SK-N-SH treated with all-trans-retinoic acid at 6 μM for 48 hours (cell line): ENCODE data around the gene IGFL2.

Experiments
- ATAC-seq: fragments of 200-7000 bp; cut with Tn5 transposase; 3 replicates; pipeline ENCODE4 v1.9.1; 2020; ENCODE audit warnings: mild to moderate bottlenecking, moderate library complexity
- ARNTL ChIP-seq: fragments of 450-650 bp; formaldehyde crosslinking; IDR thresholded peaks from 2 replicates; pipeline ENCODE4 v1.5.0; 2020; ENCODE audit warnings: low read depth, mild to moderate bottlenecking, moderate library complexity, borderline replicate concordance
- CSDC2 ChIP-seq: fragments of 250-450 bp; sonication (Bioruptor Pico); IDR thresholded peaks from 2 replicates; pipeline ENCODE4 v1.5.0; 2020; ENCODE audit warnings: mild to moderate bottlenecking, moderate library complexity
- ESRRG ChIP-seq: fragments of 250-450 bp; sonication (Bioruptor Pico); IDR thresholded peaks from 2 replicates; pipeline ENCODE4 v1.6.1; 2021; ENCODE audit warnings: mild to moderate bottlenecking
- GLIS3 ChIP-seq: fragments of 250-450 bp; sonication (Bioruptor Pico); IDR thresholded peaks from 2 replicates; pipeline ENCODE4 v1.5.0; 2020; ENCODE audit warnings: mild to moderate bottlenecking, moderate library complexity
- ISL1 ChIP-seq: fragments of 250-450 bp; sonication (Bioruptor Pico); IDR thresholded peaks from 2 replicates; pipeline ENCODE4 v2.1.2; 2022; ENCODE audit warnings: mild to moderate bottlenecking, moderate library complexity
- OSR1 ChIP-seq: fragments of 250-450 bp; sonication (Bioruptor Pico); IDR thresholded peaks from 2 replicates; pipeline ENCODE4 v1.8.0; 2022; ENCODE audit warnings: moderate library complexity, mild to moderate bottlenecking, inconsistent platforms
- POU6F1 ChIP-seq: fragments of 250-450 bp; sonication (Bioruptor Pico); IDR thresholded peaks from 2 replicates; pipeline ENCODE4 v1.8.0; 2021; ENCODE audit warnings: low read depth, mild to moderate bottlenecking, moderate library complexity, borderline replicate concordance
- PPARA ChIP-seq: fragments of 250-450 bp; sonication (Bioruptor Pico); IDR thresholded peaks from 2 replicates; pipeline ENCODE4 v1.5.0; 2020; ENCODE audit warnings: mild to moderate bottlenecking, borderline replicate concordance
- RARB ChIP-seq: fragments of 250-450 bp; sonication (Bioruptor Pico); IDR thresholded peaks from 2 replicates; pipeline ENCODE4 v1.8.0; 2021; ENCODE audit warnings: mild to moderate bottlenecking, moderate library complexity
- TOX ChIP-seq: fragments of 250-450 bp; sonication (Bioruptor Pico); IDR thresholded peaks from 2 replicates; pipeline ENCODE4 v1.8.0; 2021; ENCODE audit warnings: mild to moderate bottlenecking, moderate library complexity, borderline replicate concordance
- ZC3H10 ChIP-seq: fragments of 250-450 bp; sonication (Bioruptor Pico); IDR thresholded peaks from 2 replicates; pipeline ENCODE4 v1.5.1; 2021; ENCODE audit warnings: mild to moderate bottlenecking, moderate library complexity
- ZFP3 ChIP-seq: fragments of 250-450 bp; sonication (Bioruptor Pico); IDR thresholded peaks from 2 replicates; pipeline ENCODE4 v1.5.0; 2020; ENCODE audit warnings: mild to moderate bottlenecking, moderate library complexity
- ZFP30 ChIP-seq: fragments of 450-650 bp; formaldehyde crosslinking; IDR thresholded peaks from 2 replicates; pipeline ENCODE4 v1.5.0; 2022; ENCODE audit warnings: mild to moderate bottlenecking, moderate library complexity
- ZNF565 ChIP-seq: fragments of 450-650 bp; formaldehyde crosslinking; conservative IDR thresholded peaks from 2 replicates; pipeline ENCODE4 v1.5.0; 2020; ENCODE audit warnings: low read depth, mild to moderate bottlenecking, moderate library complexity
- ZNF70 ChIP-seq: fragments of 450-650 bp; formaldehyde crosslinking; IDR thresholded peaks from 2 replicates; pipeline ENCODE4 v1.5.0; 2020; ENCODE audit warnings: mild to moderate bottlenecking, moderate library complexity
- ZNF8 ChIP-seq: fragments of 450-650 bp; formaldehyde crosslinking; IDR thresholded peaks from 2 replicates; pipeline ENCODE4 v1.5.0; 2020; ENCODE audit warnings: mild to moderate bottlenecking, moderate library complexity
- TF ChIP-seq, protein P1 (sequence below): fragments of 250-450 bp; sonication (Bioruptor Pico); IDR thresholded peaks from 2 replicates; pipeline ENCODE4 v1.5.0; 2020; ENCODE audit warnings: mild to moderate bottlenecking, moderate library complexity
- TF ChIP-seq, protein P2 (sequence below): fragments of 250-450 bp; sonication (Bioruptor Pico); IDR thresholded peaks from 2 replicates; pipeline ENCODE4 v1.8.0; 2020; ENCODE audit warnings: mild to moderate bottlenecking, moderate library complexity, borderline replicate concordance

The IGFL2 gene

DNA sequence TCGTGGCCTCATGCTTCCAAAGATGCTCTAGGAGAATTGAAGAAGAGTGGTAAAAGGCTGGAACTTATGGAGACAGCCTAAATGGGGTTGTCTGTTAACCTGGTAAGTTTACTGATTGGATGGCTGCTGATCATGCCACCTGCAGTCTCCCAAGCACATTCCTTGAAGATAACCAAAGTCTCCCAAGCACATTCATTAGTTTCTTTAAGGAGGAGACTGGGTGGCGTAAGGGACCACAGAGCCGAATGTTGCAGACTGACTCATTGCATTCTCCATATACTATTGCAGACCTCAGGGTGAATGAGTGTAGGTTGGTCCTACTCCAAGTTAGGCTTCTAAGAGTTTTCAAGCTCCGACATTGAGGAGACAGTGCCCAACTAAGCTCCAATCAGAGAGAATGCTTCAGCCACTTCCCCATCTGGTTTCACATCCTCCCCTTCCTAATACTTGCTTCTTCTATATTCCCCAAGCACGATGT, 23.4 kb upstream of the IGFL2 start, which contains the start of gene IGFL3:
IGFL3 (minus strand) TSS at position 51 of the 478 bp plus-strand sequence; CDS start at position 12, 39 bp downstream.
- no peak for TF ChIP-seq ZNF70 (CRISPR knock-in tag)
- TF ChIP-seq ARNTL (CRISPR knock-in tag): no peak
- no peak for TF ChIP-seq ISL1 (CRISPR knock-in tag)
- TF ChIP-seq ESRRG (CRISPR knock-in tag): no peak
- TF ChIP-seq RARB: no peak
- no peak for TF ChIP-seq ZFP30 (CRISPR knock-in tag)
- TF ChIP-seq GLIS3 (CRISPR knock-in tag): no peak
- no peak for TF ChIP-seq POU6F1
- no peak for ATAC-seq

DNA sequence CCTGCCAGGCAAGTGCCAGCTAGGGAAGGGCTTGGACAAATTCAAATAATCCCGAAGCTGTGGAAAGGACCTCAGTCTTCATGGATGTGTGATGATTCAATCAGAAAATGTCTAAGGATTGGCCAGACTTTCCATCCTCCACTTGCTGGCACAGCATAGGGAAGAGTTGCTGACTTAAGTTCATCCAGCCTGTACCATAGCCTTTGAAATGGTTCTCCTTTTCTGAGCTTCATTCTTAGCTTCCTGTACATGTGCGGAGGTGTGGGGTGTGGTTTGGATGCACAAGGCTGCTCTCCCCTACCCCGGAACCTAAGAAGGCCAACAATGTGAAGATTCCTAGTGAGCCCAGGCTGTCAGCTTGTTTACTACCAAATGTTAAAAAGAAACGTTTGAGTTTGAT, 22.6 kb upstream of the IGFL2 start:
- no peak for ATAC-seq
- TF ChIP-seq PPARA (CRISPR knock-in tag): no peak
- TF ChIP-seq, protein P1, sequence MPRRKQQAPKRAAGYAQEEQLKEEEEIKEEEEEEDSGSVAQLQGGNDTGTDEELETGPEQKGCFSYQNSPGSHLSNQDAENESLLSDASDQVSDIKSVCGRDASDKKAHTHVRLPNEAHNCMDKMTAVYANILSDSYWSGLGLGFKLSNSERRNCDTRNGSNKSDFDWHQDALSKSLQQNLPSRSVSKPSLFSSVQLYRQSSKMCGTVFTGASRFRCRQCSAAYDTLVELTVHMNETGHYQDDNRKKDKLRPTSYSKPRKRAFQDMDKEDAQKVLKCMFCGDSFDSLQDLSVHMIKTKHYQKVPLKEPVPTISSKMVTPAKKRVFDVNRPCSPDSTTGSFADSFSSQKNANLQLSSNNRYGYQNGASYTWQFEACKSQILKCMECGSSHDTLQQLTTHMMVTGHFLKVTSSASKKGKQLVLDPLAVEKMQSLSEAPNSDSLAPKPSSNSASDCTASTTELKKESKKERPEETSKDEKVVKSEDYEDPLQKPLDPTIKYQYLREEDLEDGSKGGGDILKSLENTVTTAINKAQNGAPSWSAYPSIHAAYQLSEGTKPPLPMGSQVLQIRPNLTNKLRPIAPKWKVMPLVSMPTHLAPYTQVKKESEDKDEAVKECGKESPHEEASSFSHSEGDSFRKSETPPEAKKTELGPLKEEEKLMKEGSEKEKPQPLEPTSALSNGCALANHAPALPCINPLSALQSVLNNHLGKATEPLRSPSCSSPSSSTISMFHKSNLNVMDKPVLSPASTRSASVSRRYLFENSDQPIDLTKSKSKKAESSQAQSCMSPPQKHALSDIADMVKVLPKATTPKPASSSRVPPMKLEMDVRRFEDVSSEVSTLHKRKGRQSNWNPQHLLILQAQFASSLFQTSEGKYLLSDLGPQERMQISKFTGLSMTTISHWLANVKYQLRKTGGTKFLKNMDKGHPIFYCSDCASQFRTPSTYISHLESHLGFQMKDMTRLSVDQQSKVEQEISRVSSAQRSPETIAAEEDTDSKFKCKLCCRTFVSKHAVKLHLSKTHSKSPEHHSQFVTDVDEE (CRISPR knock-in tag): no peak
- no peak for TF ChIP-seq ZNF8
- no peak for TF ChIP-seq ISL1 (CRISPR knock-in tag)
- TF ChIP-seq ZNF565: no peak
- TF ChIP-seq ZFP30 (CRISPR knock-in tag): no peak
- TF ChIP-seq ZFP3 (CRISPR knock-in tag): no peak
- TF ChIP-seq, protein P2, sequence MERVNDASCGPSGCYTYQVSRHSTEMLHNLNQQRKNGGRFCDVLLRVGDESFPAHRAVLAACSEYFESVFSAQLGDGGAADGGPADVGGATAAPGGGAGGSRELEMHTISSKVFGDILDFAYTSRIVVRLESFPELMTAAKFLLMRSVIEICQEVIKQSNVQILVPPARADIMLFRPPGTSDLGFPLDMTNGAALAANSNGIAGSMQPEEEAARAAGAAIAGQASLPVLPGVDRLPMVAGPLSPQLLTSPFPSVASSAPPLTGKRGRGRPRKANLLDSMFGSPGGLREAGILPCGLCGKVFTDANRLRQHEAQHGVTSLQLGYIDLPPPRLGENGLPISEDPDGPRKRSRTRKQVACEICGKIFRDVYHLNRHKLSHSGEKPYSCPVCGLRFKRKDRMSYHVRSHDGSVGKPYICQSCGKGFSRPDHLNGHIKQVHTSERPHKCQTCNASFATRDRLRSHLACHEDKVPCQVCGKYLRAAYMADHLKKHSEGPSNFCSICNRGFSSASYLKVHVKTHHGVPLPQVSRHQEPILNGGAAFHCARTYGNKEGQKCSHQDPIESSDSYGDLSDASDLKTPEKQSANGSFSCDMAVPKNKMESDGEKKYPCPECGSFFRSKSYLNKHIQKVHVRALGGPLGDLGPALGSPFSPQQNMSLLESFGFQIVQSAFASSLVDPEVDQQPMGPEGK (CRISPR knock-in tag): no peak
- TF ChIP-seq ZC3H10 (CRISPR knock-in tag): no peak
- no peak for TF ChIP-seq OSR1 (CRISPR knock-in tag)
- no peak for TF ChIP-seq ZNF70 (CRISPR knock-in tag)
- no peak for TF ChIP-seq ARNTL (CRISPR knock-in tag)
- no peak for TF ChIP-seq POU6F1
- TF ChIP-seq ESRRG (CRISPR knock-in tag): no peak
- TF ChIP-seq GLIS3 (CRISPR knock-in tag): no peak
- no peak for TF ChIP-seq CSDC2 (CRISPR knock-in tag)
- TF ChIP-seq, all 23 proteins: peak for 0

- TF ChIP-seq RARB (no peak), CSDC2 (CRISPR knock-in tag) (no peak), TOX (CRISPR knock-in tag) (no peak)
- TF ChIP-seq, protein P1 (CRISPR knock-in tag): no peak
Measured at GRCh38 chr19:46126086-46126580, 21.9 kb upstream of the IGFL2 start.

More at GRCh38 chr19:46126086-46126580, 21.9 kb upstream of the IGFL2 start:
- no peak for ATAC-seq
